Thoracic aorta (tissue), 2 donors: Measurements from ENCODE around the gene LGALS9. TPM values are rescaled to one million over a fixed set of nuclear protein-coding genes. Genes with fewer than 3 reads are reported as not detected.

Experiments
- ATAC-seq: fragments of 150-250 bp; one replicate; pipeline ENCODE4 v1.8.0; 2017; ENCODE audit warnings: low read depth; ENCODE audit not compliant: insufficient number of reproducible peaks, low FRiP score
- DNase-seq: peaks from one replicate; pipeline ENCODE4 v3.0.0-alpha.2; 2020; ENCODE audit warnings: low spot score
- H3K27ac ChIP-seq, 2 donors: fragments of 200-600 bp; sonication (generic); 1 replicate in 1 of 2; 2 replicates in 1 of 2; pipeline ENCODE4 v1.5.1; 2016; ENCODE audit warnings: mild to moderate bottlenecking in 2 of 2, moderate library complexity in 2 of 2
- H3K27me3 ChIP-seq: fragments of 200-600 bp; sonication (generic); replicated peaks from 2 replicates; pipeline ENCODE4 v1.6.0; 2016; ENCODE audit warnings: mild to moderate bottlenecking; ENCODE audit not compliant: insufficient read depth
- H3K36me3 ChIP-seq: fragments of 200-600 bp; sonication (generic); one replicate; pipeline ENCODE4 v1.5.1; 2016
- H3K4me1 ChIP-seq, 2 donors: fragments of 200-600 bp; sonication (generic); 1 replicate in 1 of 2; 2 replicates in 1 of 2; pipeline versions ENCODE4 v1.5.1 to v1.6.0; 2016; ENCODE audit warnings: low read depth in 2 of 2, mild to moderate bottlenecking in 1 of 2; ENCODE audit not compliant: control insufficient read depth in 1 of 2
- H3K4me3 ChIP-seq: fragments of 200-600 bp; sonication (generic); 2 replicates; pipeline ENCODE4 v1.5.1; 2016; ENCODE audit warnings: mild to moderate bottlenecking
- H3K9me3 ChIP-seq: fragments of 200-600 bp; sonication (generic); 2 replicates; pipeline ENCODE4 v1.5.1; 2016
- total RNA-seq, 2 donors: library from RNA; depleted of rRNA; stranded (reverse); fragments of >200 nt; gene quantifications; one replicate each; pipeline versions ENCODE4 v1.1.0 to v1.2.3, GENCODE V29; 2016
- TF ChIP-seq, protein P1 (sequence below): fragments of 200-600 bp; sonication (generic); IDR thresholded peaks from one replicate; pipeline ENCODE4 v1.5.1; 2019; ENCODE audit warnings: antibody characterized with exemption

The LGALS9 gene
- total RNA-seq, 2 donors from 2014 or later, result 34.8 to 77.4 TPM

DNA sequence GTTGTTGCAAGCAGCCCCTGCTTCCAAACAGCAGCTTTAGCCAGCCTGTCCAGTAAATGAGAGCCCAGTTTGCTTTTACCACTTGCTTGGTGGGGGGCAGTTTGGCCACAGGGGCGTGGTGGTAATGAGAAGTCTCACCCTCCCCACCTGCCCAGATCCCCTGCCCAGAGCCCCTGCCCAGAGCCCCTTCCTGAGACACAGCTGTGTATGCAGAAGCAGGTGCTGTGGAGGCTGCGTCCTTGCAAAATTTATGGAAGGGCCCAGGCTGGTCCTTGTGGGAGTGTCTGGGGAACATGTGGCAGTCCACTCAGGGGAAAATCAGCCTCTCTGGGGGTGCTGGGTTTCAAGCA lies 27.6 kb upstream of the LGALS9 start:
- ATAC-seq (no peak), DNase-seq (no peak)
- H3K27me3 ChIP-seq, result no peaks in the 10 kb centered on the region
- TF ChIP-seq, protein P1, sequence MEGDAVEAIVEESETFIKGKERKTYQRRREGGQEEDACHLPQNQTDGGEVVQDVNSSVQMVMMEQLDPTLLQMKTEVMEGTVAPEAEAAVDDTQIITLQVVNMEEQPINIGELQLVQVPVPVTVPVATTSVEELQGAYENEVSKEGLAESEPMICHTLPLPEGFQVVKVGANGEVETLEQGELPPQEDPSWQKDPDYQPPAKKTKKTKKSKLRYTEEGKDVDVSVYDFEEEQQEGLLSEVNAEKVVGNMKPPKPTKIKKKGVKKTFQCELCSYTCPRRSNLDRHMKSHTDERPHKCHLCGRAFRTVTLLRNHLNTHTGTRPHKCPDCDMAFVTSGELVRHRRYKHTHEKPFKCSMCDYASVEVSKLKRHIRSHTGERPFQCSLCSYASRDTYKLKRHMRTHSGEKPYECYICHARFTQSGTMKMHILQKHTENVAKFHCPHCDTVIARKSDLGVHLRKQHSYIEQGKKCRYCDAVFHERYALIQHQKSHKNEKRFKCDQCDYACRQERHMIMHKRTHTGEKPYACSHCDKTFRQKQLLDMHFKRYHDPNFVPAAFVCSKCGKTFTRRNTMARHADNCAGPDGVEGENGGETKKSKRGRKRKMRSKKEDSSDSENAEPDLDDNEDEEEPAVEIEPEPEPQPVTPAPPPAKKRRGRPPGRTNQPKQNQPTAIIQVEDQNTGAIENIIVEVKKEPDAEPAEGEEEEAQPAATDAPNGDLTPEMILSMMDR, result no peak
- H3K4me3 ChIP-seq, result no peak overlapping the region
- no peaks in the 10 kb centered on the region for H3K4me1 ChIP-seq
- peaks cover 10% of the 10 kb centered on the region for H3K36me3 ChIP-seq
- no peak overlapping the region for H3K27ac ChIP-seq
- no peaks in the 10 kb centered on the region for H3K9me3 ChIP-seq

DNA sequence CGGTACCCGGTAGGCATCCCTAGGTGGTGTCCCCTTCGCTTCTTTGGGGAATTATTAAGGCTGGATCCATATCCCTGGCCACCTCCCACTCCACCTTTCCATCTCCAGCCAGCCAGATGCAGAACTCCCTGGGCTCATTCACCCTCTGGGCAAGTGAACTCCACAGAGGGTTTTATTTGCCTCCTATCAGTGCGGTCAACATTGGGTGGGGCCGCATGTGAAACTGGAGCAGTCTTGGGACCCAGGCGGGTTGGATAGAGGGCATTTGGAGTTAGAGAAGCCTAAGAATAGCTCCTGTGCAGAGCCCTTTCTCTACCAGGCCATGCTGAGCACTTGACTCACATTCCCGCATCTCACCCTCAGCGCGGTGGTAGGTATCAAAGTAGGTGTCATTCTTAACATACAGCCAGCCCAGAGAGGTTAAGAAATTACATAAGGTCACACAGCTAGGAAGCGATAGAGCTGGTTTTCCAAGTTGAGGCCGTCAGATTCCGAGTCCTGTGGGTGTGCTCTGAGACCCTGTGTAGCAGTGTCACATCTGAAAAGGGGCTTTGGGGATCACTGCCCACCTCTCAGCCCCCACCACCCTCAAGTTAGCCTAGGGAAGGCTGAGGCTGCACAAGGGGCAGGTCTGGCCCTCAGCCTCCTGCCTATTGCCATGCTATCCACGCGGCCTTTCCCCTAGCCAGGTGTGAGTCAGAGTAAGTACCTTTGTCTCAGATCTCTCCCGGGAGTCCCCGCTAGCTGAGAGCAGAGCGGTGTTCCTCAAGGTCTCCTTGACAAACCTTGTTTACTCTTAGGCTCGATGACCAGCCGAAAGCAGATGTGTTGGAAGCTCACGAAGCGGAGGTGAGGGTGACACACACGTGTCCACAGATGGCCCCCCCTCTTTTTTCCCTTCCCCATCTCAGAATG lies 26.9 kb upstream of the LGALS9 start:
- ATAC-seq, result no peak
- H3K4me1 ChIP-seq, result no peaks in the 10 kb centered on the region
- no peak overlapping the region for H3K4me3 ChIP-seq
- no peak overlapping the region for H3K27ac ChIP-seq
- no peaks in the 10 kb centered on the region for H3K27me3 ChIP-seq
- H3K9me3 ChIP-seq, result no peaks in the 10 kb centered on the region
- TF ChIP-seq, protein P1, result no peak
- peaks cover 13% of the 10 kb centered on the region for H3K36me3 ChIP-seq
- DNase-seq, result no peak

DNA sequence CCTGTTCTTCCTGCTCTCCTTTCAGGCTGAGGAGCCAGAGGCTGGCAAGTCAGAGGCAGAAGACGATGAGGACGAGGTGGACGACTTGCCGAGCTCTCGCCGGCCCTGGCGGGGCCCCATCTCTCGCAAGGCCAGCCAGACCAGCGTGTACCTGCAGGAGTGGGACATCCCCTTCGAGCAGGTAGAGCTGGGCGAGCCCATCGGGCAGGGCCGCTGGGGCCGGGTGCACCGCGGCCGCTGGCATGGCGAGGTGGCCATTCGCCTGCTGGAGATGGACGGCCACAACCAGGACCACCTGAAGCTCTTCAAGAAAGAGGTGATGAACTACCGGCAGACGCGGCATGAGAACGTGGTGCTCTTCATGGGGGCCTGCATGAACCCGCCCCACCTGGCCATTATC lies 25.6 kb upstream of the LGALS9 start:
- Histone ChIP-seq H3K4me3 (no peak overlapping the region), H3K36me3 (peaks cover 20% of the 10 kb centered on the region), H3K9me3 (no peaks in the 10 kb centered on the region), H3K4me1 (no peaks in the 10 kb centered on the region), H3K27ac (no peak overlapping the region), H3K27me3 (no peaks in the 10 kb centered on the region)
- TF ChIP-seq, protein P1, result no peak
- DNase-seq (no peak), ATAC-seq (no peak)

DNA sequence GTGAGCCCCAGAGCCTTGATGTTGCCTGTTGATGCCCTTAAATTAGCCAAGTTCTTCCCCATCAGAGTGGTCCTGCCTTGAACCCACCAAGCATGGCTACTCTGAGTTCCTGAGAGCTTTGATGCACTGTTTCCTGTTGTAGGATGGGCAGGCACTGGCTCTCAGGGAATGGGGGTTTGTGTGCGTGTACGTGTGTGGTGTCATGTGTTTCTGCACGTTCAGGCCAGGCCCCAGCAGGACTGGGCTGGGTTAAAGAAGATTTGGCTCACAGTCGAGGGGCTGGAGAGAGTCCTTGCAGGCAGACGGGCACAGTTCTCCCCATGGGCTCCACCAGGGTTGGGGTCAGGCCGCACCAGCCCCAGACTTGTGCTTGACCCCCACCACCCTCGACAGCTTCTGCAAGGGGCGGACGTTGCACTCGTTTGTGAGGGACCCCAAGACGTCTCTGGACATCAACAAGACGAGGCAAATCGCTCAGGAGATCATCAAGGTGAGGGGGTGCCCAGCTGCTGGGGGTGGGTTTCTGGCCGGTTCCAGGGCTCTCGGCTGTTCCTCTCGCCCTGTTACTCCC lies 23.4 kb upstream of the LGALS9 start:
- no peak overlapping the region for H3K27ac ChIP-seq
- H3K27me3 ChIP-seq, result no peaks in the 10 kb centered on the region
- TF ChIP-seq, protein P1, result no peak
- H3K4me3 ChIP-seq, result no peak overlapping the region
- H3K9me3 ChIP-seq, result no peaks in the 10 kb centered on the region
- no peak for ATAC-seq
- no peak for DNase-seq
- H3K36me3 ChIP-seq, result peaks cover 20% of the 10 kb centered on the region
- H3K4me1 ChIP-seq, result no peaks in the 10 kb centered on the region

DNA sequence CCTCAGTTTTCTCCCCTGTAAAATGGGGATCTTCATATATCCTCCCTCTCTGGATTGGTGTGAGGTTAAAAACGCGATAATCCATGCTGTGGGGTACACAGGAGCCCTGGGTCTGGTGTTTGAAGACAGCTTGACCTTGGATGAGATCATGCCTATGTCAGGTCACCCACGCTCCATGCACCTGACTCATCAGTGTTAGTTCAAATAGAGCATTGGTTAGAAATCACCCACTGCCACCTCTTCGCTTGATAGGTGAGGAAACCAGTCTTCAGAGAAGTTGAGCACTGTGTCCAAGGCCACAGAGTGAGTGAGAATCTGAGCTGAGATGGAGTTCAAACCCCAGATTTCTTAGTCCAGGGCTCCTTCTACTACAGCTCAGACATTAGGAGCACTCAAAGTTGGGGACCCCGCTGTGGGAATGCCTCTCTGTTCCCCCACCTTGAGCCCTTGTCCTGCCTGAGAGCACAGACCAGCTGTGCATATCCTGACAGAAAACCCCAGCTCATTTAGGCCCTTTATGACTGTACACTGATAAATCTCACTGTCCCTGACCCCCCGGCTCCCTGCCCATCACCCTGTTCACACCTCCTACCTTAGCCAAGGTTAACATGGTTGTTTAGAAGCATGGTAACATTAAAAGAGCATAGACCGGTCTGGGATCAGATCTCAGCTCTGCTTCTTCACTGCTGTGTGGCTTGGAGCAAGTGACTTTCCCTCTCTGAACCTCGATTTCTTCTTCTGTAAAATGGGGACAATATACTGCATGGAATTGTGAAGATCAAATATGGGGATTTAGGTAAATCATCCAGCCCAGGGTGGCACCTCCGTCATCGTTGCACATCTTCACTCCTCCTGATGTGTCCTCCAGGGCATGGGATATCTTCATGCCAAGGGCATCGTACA lies 22.4 kb upstream of the LGALS9 start:
- Histone ChIP-seq H3K9me3 (no peaks in the 10 kb centered on the region), H3K4me3 (no peak overlapping the region), H3K4me1 (no peaks in the 10 kb centered on the region), H3K27ac (no peak overlapping the region), H3K36me3 (peaks cover 25% of the 10 kb centered on the region), H3K27me3 (no peaks in the 10 kb centered on the region)
- no peak for DNase-seq
- TF ChIP-seq, protein P1, result no peak
- ATAC-seq, result no peak
